GM12878 (cell line): Measurements from ENCODE around the gene PPHLN1. TPM values are rescaled to one million over a fixed set of nuclear protein-coding genes. Genes with fewer than 3 reads are reported as not detected.

ENCODE experiments used
- ATAC-seq: fragments of 200-7000 bp; cut with Tn5 transposase; 3 replicates; pipeline ENCODE4 v1.9.1; 2020; ENCODE audit warnings: mild to moderate bottlenecking, moderate library complexity
- BruUV-seq: library from RNA; stranded (reverse); fragments of 400-500 nt; replicated peaks from 2 replicates; lab custom pipeline; 2021; lab: Mats Ljungman, UMichigan
- CTCF ChIA-PET: fragments of 300-600 bp; sonication (Branson Sonifier 250); formaldehyde crosslinking; extraction: SDS; loops from one replicate; lab custom pipeline; 2021; ENCODE audit warnings: inconsistent platforms; lab: Yijun Ruan, JAX
- POLR2A ChIA-PET: fragments of 350-600 bp; formaldehyde crosslinking; extraction: SDS; loops from one replicate; lab custom pipeline; 2021; ENCODE audit warnings: inconsistent platforms; lab: Charles Lee
- RAD21 ChIA-PET: fragments of 300-600 bp; sonication (Branson Sonifier 250); formaldehyde crosslinking; loops from one replicate; lab custom pipeline; 2023; ENCODE audit warnings: antibody characterized with exemption; ENCODE audit not compliant: unreplicated experiment; lab: Charles Lee
- SMC1A ChIA-PET: fragments of 300-600 bp; sonication (Branson Sonifier 250); formaldehyde crosslinking; loops from one replicate; lab custom pipeline; 2023; ENCODE audit not compliant: unreplicated experiment, uncharacterized antibody; lab: Charles Lee
- DNase-seq: peaks from one replicate; pipeline ENCODE4 v3.0.0-alpha.2; 2011; ENCODE audit warnings: low read depth, low spot score
- FAIRE-seq: peaks from 3 replicates; lab custom pipeline; 2011; peaks lifted over from hg19 to GRCh38; lab: Jason Lieb, UNC
- H2AFZ ChIP-seq: 2 replicates; pipeline ENCODE4 v1.6.0; 2011; ENCODE audit warnings: low read depth, low read length, control low read depth; ENCODE audit not compliant: control insufficient read depth
- H3K27ac ChIP-seq: 2 replicates; pipeline ENCODE4 v1.5.1; 2011; ENCODE audit warnings: control low read depth; ENCODE audit not compliant: control insufficient read depth, insufficient read depth
- H3K27me3 ChIP-seq, 2 experiments: replicated peaks in 1 of 2; 2 replicates each; pipeline versions ENCODE4 v1.6.0 to v1.6.1; 2011; ENCODE audit warnings: low read length in 1 of 2; ENCODE audit not compliant: control insufficient read depth in 2 of 2, insufficient read depth in 2 of 2
- H3K36me3 ChIP-seq, 2 experiments: 2 replicates each; pipeline ENCODE4 v1.5.1; 2011; ENCODE audit warnings: low read length in 1 of 2; ENCODE audit not compliant: control insufficient read depth in 2 of 2, insufficient read depth in 2 of 2
- H3K4me1 ChIP-seq: 2 replicates; pipeline ENCODE4 v1.6.1; 2011; ENCODE audit warnings: mild to moderate bottlenecking, low read length, moderate library complexity, mixed read lengths; ENCODE audit not compliant: control insufficient read depth, insufficient read depth
- H3K4me2 ChIP-seq: 2 replicates; pipeline ENCODE4 v1.6.0; 2011; ENCODE audit warnings: control low read depth; ENCODE audit not compliant: control insufficient read depth, insufficient read depth
- H3K4me3 ChIP-seq: fragments of 200-600 bp; sonication (generic); 2 replicates; pipeline ENCODE4 v1.5.1; 2016
- H3K79me2 ChIP-seq: 2 replicates; pipeline ENCODE4 v1.6.0; 2011; ENCODE audit warnings: low read length; ENCODE audit not compliant: control insufficient read depth, insufficient read depth
- H3K9ac ChIP-seq: 2 replicates; pipeline ENCODE4 v1.8.0; 2011; ENCODE audit warnings: low read length, control low read depth, mixed read lengths; ENCODE audit not compliant: control insufficient read depth, insufficient read depth
- H3K9me3 ChIP-seq: replicated peaks from 3 replicates; pipeline ENCODE4 v1.5.1; 2011; ENCODE audit warnings: mild to moderate bottlenecking, low read length; ENCODE audit not compliant: control insufficient read depth, insufficient read depth
- H4K20me1 ChIP-seq: 2 replicates; pipeline ENCODE4 v1.6.0; 2011; ENCODE audit not compliant: control insufficient read depth, insufficient read depth
- HSF1 ChIP-seq: fragments of 150-350 bp; IDR thresholded peaks from 2 replicates; pipeline ENCODE4 v1.6.1; 2014; ENCODE audit warnings: mild to moderate bottlenecking, low read depth, low read length
- RB1 ChIP-seq: fragments of 450-650 bp; formaldehyde crosslinking; IDR thresholded peaks from 2 replicates; pipeline ENCODE4 v1.6.1; 2017; ENCODE audit warnings: mild to moderate bottlenecking, borderline replicate concordance
- WGBS: methylation state at CpG from one replicate; pipeline ENCODE4 v1.1.6; 2016; ENCODE audit warnings: low lambda C conversion rate; ENCODE audit not compliant: insufficient replicate concordance, insufficient coverage; ENCODE audit errors: missing lambda C conversion rate; 5-methylcytosine and 5-hydroxymethylcytosine counted together
- in situ Hi-C: fragments of 300-500 bp; cut with MboI; formaldehyde crosslinking; loops from 9 replicates; pipeline ENCODE4 v1.14.3; 2018; ENCODE audit warnings: mixed read lengths
- intact Hi-C: fragments of 100-400 bp; cut with micrococcal nuclease; formaldehyde crosslinking; loops from one replicate; pipeline ENCODE4 v1.14.2; 2022; ENCODE audit not compliant: unreplicated experiment
- polyA plus RNA-seq, 11 experiments: library from polyadenylated mRNA; depleted of rRNA in 4 of 11; unstranded in 6 of 11; stranded (reverse) in 5 of 11; fragments of >200 nt; fragmentation: Nextera tagmentation in 4 of 11; fragmentation: Illumina TruSeq in 1 of 11; extraction: Ambion mirVana in 4 of 11; extraction: Trizol in 1 of 11; gene quantifications; 1 replicate in 1 of 11; 2 replicates in 10 of 11; pipeline versions ENCODE4 v1.2.1 to v1.2.3, GENCODE V29; 2011 to 2016; ENCODE audit warnings: inconsistent platforms in 2 of 11, missing spikeins in 2 of 11, low read depth in 1 of 11
- total RNA-seq, 4 experiments: library from RNA; depleted of rRNA in 3 of 4; stranded (reverse); fragments of >200 nt in 3 of 4; fragmentation: Illumina TruSeq in 1 of 4; extraction: Trizol in 1 of 4; gene quantifications; 2 replicates each; pipeline versions ENCODE4 v1.2.1 to v1.2.3, GENCODE V29; 2013 to 2021
- TF ChIP-seq, protein P1 (sequence below): IDR thresholded peaks from 2 replicates; pipeline ENCODE4 v1.6.1; 2012; ENCODE audit warnings: low read length, inconsistent platforms

Gene PPHLN1
- total and polyA plus RNA-seq, 10 of the 15 experiments (the other 5 are each of a cell fraction or from before 2014, with no cell fraction given): 73.6 to 117 (median 92.1) TPM

GRCh38 chr12:42473561-42473960 lies 147.6 kb downstream of the PPHLN1 start:
- Histone ChIP-seq H3K36me3 (no peaks in the 10 kb centered on the region), H2AFZ (no peak overlapping the region), H3K27me3 (no peaks in the 10 kb centered on the region), H4K20me1 (no peaks in the 10 kb centered on the region), H3K4me3 (no peak overlapping the region), H3K4me2 (no peak overlapping the region), H3K9ac (no peak overlapping the region), H3K4me1 (peaks cover 25% of the 10 kb centered on the region), H3K79me2 (no peaks in the 10 kb centered on the region), H3K9me3 (no peaks in the 10 kb centered on the region), H3K27ac (no peak overlapping the region)
- no peak for ATAC-seq
- TF ChIP-seq HSF1: no peak
- TF ChIP-seq, protein P1, sequence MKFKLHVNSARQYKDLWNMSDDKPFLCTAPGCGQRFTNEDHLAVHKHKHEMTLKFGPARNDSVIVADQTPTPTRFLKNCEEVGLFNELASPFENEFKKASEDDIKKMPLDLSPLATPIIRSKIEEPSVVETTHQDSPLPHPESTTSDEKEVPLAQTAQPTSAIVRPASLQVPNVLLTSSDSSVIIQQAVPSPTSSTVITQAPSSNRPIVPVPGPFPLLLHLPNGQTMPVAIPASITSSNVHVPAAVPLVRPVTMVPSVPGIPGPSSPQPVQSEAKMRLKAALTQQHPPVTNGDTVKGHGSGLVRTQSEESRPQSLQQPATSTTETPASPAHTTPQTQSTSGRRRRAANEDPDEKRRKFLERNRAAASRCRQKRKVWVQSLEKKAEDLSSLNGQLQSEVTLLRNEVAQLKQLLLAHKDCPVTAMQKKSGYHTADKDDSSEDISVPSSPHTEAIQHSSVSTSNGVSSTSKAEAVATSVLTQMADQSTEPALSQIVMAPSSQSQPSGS: no peak
- no peak for TF ChIP-seq RB1
- no TSS peak for BruUV-seq
- ChIA-PET POLR2A (no interaction called here), CTCF (interaction anchor here (1.6 to 11.4 kb wide), 2 partner anchors 9 to 101 kb away, joined by 7 to 87 read pairs; no protein-coding TSS in a partner anchor), SMC1A (interaction anchor here (1.1 to 6.4 kb wide), 3 partner anchors 7 to 808 kb away, joined by 3 to 26 read pairs (median 4); no protein-coding TSS in a partner anchor), RAD21 (no interaction called here)
- WGBS: 33% methylated on average over 1 of the region's 1 CpG
- intact Hi-C loops (no loop called here), in situ Hi-C loops (no loop called here)
- no peak for DNase-seq
- FAIRE-seq: no peak
